GM18507 (cell line): ENCODE data around the gene IFT57.
"Not testable (repeated sequence)": the region's sequence is repeated elsewhere in the genome, so short reads cannot be mapped to it uniquely, and the experiment has no call there.

Experiments used
- DNase-seq: peaks from one replicate; pipeline ENCODE4 v3.0.0; 2011; ENCODE audit warnings: low read depth; ENCODE audit not compliant: insufficient read length; ENCODE audit errors: extremely low spot score
- FAIRE-seq: peaks from 2 replicates; lab custom pipeline; 2011; peaks lifted over from hg19 to GRCh38; lab: Jason Lieb, UNC

Gene IFT57

GRCh38 chr3:108221911-108222852, at the start of gene IFT57:
IFT57 (minus strand) TSS chr3:108222424; CDS start chr3:108222322, 102 bp downstream.
- FAIRE-seq = peak; percentile 100
- peak; percentile 88 for DNase-seq

- DNase-seq = no peak
- no peak for FAIRE-seq
These were observed 49.4 kb upstream of the IFT57 start for GRCh38 chr3:108271626-108272025.

GRCh38 chr3:108268235-108268634, 46.0 kb upstream of the IFT57 start:
- FAIRE-seq, DNase-seq: not testable (repeated sequence)

- FAIRE-seq = peak; percentile 86
- not testable (repeated sequence) for DNase-seq
These were observed 42.5 kb upstream of the IFT57 start for GRCh38 chr3:108264534-108265298.

GRCh38 chr3:108255131-108255530, 32.9 kb upstream of the IFT57 start:
- DNase-seq (no peak), FAIRE-seq (no peak)

GRCh38 chr3:108251844-108252243, 29.6 kb upstream of the IFT57 start:
- FAIRE-seq = no peak
- no peak for DNase-seq

- no peak for DNase-seq
- FAIRE-seq = no peak
These were observed 29.0 kb upstream of the IFT57 start for GRCh38 chr3:108251265-108251664.

- DNase-seq = no peak
- no peak for FAIRE-seq
These were observed 28.4 kb upstream of the IFT57 start for GRCh38 chr3:108250626-108251025.

GRCh38 chr3:108243243-108243642, 21.0 kb upstream of the IFT57 start:
- DNase-seq = no peak
- FAIRE-seq = no peak

- DNase-seq (no peak), FAIRE-seq (no peak)
These were observed 20.6 kb upstream of the IFT57 start for GRCh38 chr3:108242776-108243175.

GRCh38 chr3:108241721-108242120, 19.5 kb upstream of the IFT57 start:
- no peak for FAIRE-seq

GRCh38 chr3:108241146-108241545, 18.9 kb upstream of the IFT57 start:
- DNase-seq (no peak), FAIRE-seq (no peak)

More at GRCh38 chr3:108241721-108242120, 19.5 kb upstream of the IFT57 start:
- DNase-seq = no peak

GRCh38 chr3:108239082-108239481, 16.9 kb upstream of the IFT57 start:
- no peak for FAIRE-seq

GRCh38 chr3:108235290-108235689, 13.1 kb upstream of the IFT57 start:
- no peak for DNase-seq
- FAIRE-seq = no peak

More at GRCh38 chr3:108239082-108239481, 16.9 kb upstream of the IFT57 start:
- no peak for DNase-seq

GRCh38 chr3:108234387-108234957, 12.2 kb upstream of the IFT57 start:
- no peak for FAIRE-seq
- no peak for DNase-seq

- no peak for DNase-seq
- FAIRE-seq = no peak
These were observed 6.1 kb upstream of the IFT57 start for GRCh38 chr3:108228286-108228685.

GRCh38 chr3:108227131-108227530, 4.9 kb upstream of the IFT57 start:
- no peak for DNase-seq
- FAIRE-seq = no peak

- DNase-seq = no peak
- FAIRE-seq = no peak
These were observed 3.0 kb upstream of the IFT57 start for GRCh38 chr3:108225221-108225620.

- DNase-seq = no peak
- no peak for FAIRE-seq
These were observed 1.7 kb upstream of the IFT57 start for GRCh38 chr3:108223928-108224327.
